Epidermal melanocyte (primary cell): ENCODE results near the gene NKAIN1.
"Not testable (repeated sequence)": the region's sequence is repeated elsewhere in the genome, so short reads cannot be mapped to it uniquely, and the experiment has no call there.

Experiments used
- DNase-seq: peaks from one replicate; pipeline ENCODE4 v3.0.0; 2011; ENCODE audit warnings: low spot score; ENCODE audit not compliant: insufficient read length

NKAIN1 gene

GRCh38 chr1:31154000-31154631 is 85.6 kb downstream of the NKAIN1 start:
- no peak for DNase-seq

DNA sequence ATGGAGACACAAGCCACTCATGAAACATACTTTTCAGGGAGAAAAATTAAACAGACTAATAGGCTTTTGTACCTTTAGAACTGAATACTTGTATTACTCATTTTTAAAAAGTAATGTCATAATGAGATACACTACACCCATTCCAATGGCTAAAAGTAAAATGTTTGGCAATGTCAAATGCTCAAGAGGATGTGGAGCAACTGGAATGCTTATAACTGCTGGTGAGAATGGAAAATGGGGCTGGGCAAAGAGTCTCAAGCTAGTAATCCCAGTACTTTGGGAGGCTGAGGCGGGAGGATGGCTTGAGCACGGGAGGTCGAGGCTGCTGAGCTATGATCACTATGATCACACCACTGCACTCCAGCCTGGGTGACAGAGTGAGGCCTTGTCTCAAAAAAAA is 86.3 kb downstream of the NKAIN1 start:
- no peak for DNase-seq

- DNase-seq: no peak
Observed at GRCh38 chr1:31152181-31152795, 87.4 kb downstream of the NKAIN1 start.

DNA sequence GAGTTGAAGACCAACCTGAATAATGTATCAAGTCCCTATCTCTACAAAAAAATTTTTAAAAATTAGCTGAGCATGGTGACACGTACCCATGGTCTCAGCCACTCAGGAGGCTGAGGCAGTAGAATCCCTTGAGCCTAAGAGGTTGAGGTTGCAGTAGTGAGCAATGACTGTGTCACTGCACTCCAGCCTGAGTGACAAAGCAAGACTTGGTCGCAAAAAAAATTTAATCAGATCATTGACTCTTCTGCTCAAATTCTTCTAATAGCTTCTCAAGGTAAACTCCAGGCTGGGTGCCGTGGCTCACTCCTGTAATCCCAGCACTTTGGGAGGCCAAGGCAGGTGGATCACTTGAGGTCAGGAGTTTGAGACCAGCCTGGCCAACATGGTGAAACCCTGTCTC is 88.3 kb downstream of the NKAIN1 start:
- DNase-seq: no peak

GRCh38 chr1:31148409-31148808 is 91.3 kb downstream of the NKAIN1 start:
- DNase-seq: no peak

DNA sequence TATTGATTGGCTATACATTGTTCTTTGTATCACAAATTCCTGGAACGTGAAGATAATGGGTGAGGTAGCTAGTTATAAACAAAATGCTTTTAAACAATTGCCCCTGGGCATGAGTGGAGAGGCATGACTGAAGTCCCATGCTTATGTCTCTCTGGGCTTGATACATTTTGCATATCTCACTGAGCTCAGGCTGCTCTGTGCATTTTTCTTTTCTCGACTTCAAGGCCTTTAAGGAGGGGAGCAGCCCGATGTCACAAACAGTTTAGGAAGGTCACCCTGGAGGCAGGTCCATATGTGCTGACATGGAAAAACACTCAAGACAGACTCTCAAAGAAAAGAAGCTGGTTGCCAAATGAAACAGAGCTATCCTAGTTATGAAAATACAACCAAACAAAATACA is 94.0 kb downstream of the NKAIN1 start:
- DNase-seq: no peak

DNA sequence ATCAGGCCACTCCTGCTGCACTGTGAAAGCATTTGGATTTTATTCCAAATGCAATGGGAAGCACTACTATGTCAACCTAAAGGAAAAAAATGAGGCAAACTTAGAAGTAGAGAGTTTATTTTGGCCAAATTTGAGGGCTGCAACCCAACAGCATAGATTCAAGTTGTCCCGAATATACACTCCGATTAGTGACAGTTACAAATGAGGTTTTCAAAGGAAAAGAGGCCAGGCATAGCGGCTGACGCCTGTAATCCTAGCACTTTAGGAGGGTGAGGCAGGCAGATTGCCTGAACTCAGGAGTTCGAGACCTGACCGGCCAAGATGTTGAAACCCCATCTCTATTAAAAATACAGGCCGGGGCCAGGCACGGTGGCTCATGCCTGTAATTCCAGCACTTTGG is 95.2 kb downstream of the NKAIN1 start:
- DNase-seq: no peak

DNA sequence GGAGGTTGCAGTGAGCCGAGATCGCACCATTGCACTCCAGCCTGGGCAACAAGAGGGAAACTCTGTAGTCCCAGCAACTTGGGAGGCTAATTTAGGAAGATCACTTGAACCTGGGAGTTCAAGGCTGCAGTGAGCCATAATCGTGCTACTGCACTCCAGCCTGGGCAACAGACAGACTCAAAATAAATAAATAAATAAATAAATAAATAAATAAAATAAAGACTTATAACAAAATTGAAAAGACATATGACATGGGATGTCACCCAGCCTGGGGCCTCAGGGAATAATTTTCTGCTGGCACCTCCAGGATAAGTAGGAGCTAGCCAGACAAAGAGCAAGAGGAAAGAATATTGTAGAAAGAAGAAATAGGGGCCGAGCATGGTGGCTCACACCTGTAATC is 96.2 kb downstream of the NKAIN1 start:
- DNase-seq: no peak

GRCh38 chr1:31142406-31142805 is 97.3 kb downstream of the NKAIN1 start:
- DNase-seq: no peak

- no peak for DNase-seq
Observed at GRCh38 chr1:31140299-31140698, 99.4 kb downstream of the NKAIN1 start.

DNA sequence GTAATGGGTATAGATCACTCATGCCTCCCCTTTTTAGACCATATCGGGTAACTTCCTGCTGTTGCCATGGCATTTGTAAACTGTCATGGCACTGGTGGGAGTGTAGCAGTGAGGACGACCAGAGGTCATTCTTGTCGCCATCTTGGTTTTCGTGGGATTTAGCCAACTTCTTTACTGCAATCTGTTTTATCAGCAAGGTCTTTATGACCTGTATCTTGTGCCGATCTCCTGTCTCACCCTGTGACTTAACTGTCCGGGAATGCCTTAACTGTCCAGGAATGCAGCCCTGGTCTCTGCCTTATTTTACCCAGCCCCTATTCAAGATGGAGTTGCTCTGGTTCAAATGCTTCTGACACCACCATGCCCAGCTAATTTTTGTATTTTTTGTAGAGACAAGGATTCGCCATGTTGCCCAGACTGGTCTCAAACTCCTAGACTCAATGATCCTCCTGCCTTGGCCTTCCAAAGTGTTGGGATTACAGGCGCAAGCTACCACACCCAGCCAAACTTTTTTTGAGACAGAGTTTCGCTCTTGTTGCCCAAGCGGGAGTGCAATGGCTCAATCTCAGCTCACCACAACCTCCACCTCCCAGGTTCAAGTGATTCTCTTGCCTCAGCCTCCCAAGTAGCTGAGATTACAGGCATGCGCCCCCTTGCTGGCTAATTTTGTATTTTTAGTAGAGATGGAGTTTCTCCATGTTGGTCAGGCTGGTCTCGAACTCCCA is 100.7 kb downstream of the NKAIN1 start:
- DNase-seq: not testable (repeated sequence)

DNA sequence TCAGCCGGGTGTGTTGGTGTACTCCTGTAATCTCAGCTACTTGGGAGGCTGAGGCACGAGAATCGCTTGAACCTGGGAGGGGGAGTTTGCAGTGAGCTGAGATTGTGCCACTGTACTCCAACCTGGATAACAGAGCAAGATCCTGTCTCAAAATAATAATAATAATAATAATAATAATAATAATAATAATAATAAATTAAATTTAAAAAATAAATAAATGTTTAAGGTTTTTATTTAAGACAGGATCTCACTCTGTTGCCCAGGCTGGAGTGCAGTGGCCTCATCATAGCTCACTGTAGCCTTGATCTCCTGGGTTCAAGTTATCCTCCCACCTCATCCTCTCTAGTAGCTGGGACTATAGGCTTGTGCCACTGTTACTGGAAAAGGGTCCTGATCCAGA is 101.8 kb downstream of the NKAIN1 start:
- DNase-seq: not testable (repeated sequence)

GRCh38 chr1:31135973-31136600 is 103.6 kb downstream of the NKAIN1 start:
- DNase-seq: no peak

- DNase-seq: no peak
Observed at GRCh38 chr1:31133368-31133767, 106.3 kb downstream of the NKAIN1 start.
